ENCODE measurements around the gene TCF4.

- TF ChIP-seq, protein P1, sequence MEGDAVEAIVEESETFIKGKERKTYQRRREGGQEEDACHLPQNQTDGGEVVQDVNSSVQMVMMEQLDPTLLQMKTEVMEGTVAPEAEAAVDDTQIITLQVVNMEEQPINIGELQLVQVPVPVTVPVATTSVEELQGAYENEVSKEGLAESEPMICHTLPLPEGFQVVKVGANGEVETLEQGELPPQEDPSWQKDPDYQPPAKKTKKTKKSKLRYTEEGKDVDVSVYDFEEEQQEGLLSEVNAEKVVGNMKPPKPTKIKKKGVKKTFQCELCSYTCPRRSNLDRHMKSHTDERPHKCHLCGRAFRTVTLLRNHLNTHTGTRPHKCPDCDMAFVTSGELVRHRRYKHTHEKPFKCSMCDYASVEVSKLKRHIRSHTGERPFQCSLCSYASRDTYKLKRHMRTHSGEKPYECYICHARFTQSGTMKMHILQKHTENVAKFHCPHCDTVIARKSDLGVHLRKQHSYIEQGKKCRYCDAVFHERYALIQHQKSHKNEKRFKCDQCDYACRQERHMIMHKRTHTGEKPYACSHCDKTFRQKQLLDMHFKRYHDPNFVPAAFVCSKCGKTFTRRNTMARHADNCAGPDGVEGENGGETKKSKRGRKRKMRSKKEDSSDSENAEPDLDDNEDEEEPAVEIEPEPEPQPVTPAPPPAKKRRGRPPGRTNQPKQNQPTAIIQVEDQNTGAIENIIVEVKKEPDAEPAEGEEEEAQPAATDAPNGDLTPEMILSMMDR (conservative IDR thresholded peaks at IDR 0.05; ENCODE audit: low read depth, low read length), result no peak
- no peak for TF ChIP-seq EZH2 (IDR thresholded peaks at IDR 0.05; ENCODE audit: borderline replicate concordance, low read depth, low read length, poor library complexity, severe bottlenecking)
Observed at GRCh38 chr18:55405475-55405874, 182.5 kb downstream of the TCF4 start.

Measured in A673 (cell line).